Activated T-helper 1 cell treated with anti-CD3 and anti-CD28 coated beads, Interleukin-12 subunit alpha, Interleukin-12 subunit beta, Interleukin-2, Interleukin-4 antibody, amounts not matched to agents 30 ng/mL and 10 ng/mL and 1 ng/mL, durations not matched to agents 14 hours and 24 hours and 36 hours (primary cell): Measurements from ENCODE around the gene GFY. TPM values are rescaled to one million over a fixed set of nuclear protein-coding genes. Genes with fewer than 3 reads are reported as not detected.

ENCODE experiments used
- DNase-seq: peaks from one replicate; pipeline ENCODE4 v3.0.0; 2021; ENCODE audit warnings: low spot score
- H3K27ac Mint-ChIP-seq: one replicate; pipeline ENCODE4 v1.8.0; 2021; ENCODE audit warnings: mild to moderate bottlenecking, mixed read lengths
- H3K27me3 Mint-ChIP-seq: one replicate; pipeline ENCODE4 v1.8.0; 2022; ENCODE audit warnings: mild to moderate bottlenecking, moderate library complexity, mixed read lengths; ENCODE audit not compliant: insufficient read depth
- H3K36me3 Mint-ChIP-seq: one replicate; pipeline ENCODE4 v1.8.0; 2021; ENCODE audit warnings: low read depth, mixed read lengths
- H3K4me1 Mint-ChIP-seq: one replicate; pipeline ENCODE4 v1.8.0; 2021; ENCODE audit warnings: low read depth, mixed read lengths
- H3K4me3 Mint-ChIP-seq: one replicate; pipeline ENCODE4 v1.8.0; 2021; ENCODE audit warnings: mild to moderate bottlenecking, moderate library complexity, mixed read lengths
- H3K9me3 Mint-ChIP-seq: one replicate; pipeline ENCODE4 v1.8.0; 2021; ENCODE audit warnings: mixed read lengths
- intact Hi-C: fragments of 100-400 bp; cut with micrococcal nuclease; formaldehyde crosslinking; loops from one replicate; pipeline ENCODE4 v1.15.1; 2024
- total RNA-seq: library from RNA; stranded (reverse); gene quantifications from 2 replicates; pipeline ENCODE4 v1.2.3, GENCODE V29; 2022

The GFY gene
- total RNA-seq, 1 donor from 2014 or later: not detected

GRCh38 chr19:49475191-49475917 lies 50.2 kb downstream of the GFY start:
- H3K4me1 Mint-ChIP-seq: peaks cover 36% of the 10 kb centered on the region
- intact Hi-C loops: no loop called here
- no peak for DNase-seq
- no peaks in the 10 kb centered on the region for H3K27me3 Mint-ChIP-seq
- peaks cover 10% of the 10 kb centered on the region for H3K36me3 Mint-ChIP-seq
- H3K4me3 Mint-ChIP-seq: peak overlapping the region; percentile 91
- no peaks in the 10 kb centered on the region for H3K9me3 Mint-ChIP-seq
- peak overlapping the region; percentile 97 for H3K27ac Mint-ChIP-seq

- peaks cover 31% of the 10 kb centered on the region for H3K4me1 Mint-ChIP-seq
- H3K27me3 Mint-ChIP-seq: no peaks in the 10 kb centered on the region
- peak overlapping the region; percentile 91 for H3K4me3 Mint-ChIP-seq
- peaks cover 15% of the 10 kb centered on the region for H3K36me3 Mint-ChIP-seq
- no peaks in the 10 kb centered on the region for H3K9me3 Mint-ChIP-seq
- H3K27ac Mint-ChIP-seq: peak overlapping the region; percentile 97
- DNase-seq: peak; percentile 72
- intact Hi-C loops: loop anchor here (1.0 to 2.0 kb wide), 4 partner anchors 23 to 250 kb away; partner anchors contain the start of gene ALDH16A1
Observed at GRCh38 chr19:49475995-49476880, 51.0 kb downstream of the GFY start.

Other genes with a start within 250 kb of the GFY start
- gene SLC6A16, start 100.2 kb upstream of the GFY start, total RNA-seq: 0.44 and 1.5 TPM in 2 replicates
- gene CD37, start 90.0 kb upstream of the GFY start, total RNA-seq: 129 and 138 TPM in 2 replicates
- gene TEAD2, start 63.0 kb upstream of the GFY start, total RNA-seq: not detected in 2 replicates
- not detected in 2 replicates for gene DKKL1, start 61.5 kb upstream of the GFY start, total RNA-seq
- gene KASH5, start 37.1 kb upstream of the GFY start, total RNA-seq: 0.15 TPM in 1 of 2 replicates, not detected in the other
- not detected in 2 replicates for gene PTH2, start 1.9 kb upstream of the GFY start, total RNA-seq
- 0.16 TPM in 1 of 2 replicates, not detected in the other for gene SLC17A7, start 16.1 kb downstream of the GFY start, total RNA-seq
- 124 and 126 TPM in 2 replicates for gene PIH1D1, start 26.4 kb downstream of the GFY start, total RNA-seq
- 23.1 and 24.5 TPM in 2 replicates for gene ALDH16A1, start 27.8 kb downstream of the GFY start, total RNA-seq
- 58.4 and 65.4 TPM in 2 replicates for gene FLT3LG, start 48.8 kb downstream of the GFY start, total RNA-seq
- gene RPL13A, start 62.2 kb downstream of the GFY start, total RNA-seq: 2,876 and 2,988 TPM in 2 replicates
- gene RPS11, start 71.0 kb downstream of the GFY start, total RNA-seq: 1,890 and 1,927 TPM in 2 replicates
- gene FCGRT, start 87.3 kb downstream of the GFY start, total RNA-seq: 0.88 and 1.1 TPM in 2 replicates
- gene RCN3, start 102.6 kb downstream of the GFY start, total RNA-seq: 2.0 and 2.1 TPM in 2 replicates
- gene NOSIP, start 155.2 kb downstream of the GFY start, total RNA-seq: 72.1 and 77.5 TPM in 2 replicates
- gene PRRG2, start 155.9 kb downstream of the GFY start, total RNA-seq: 0.59 and 1.2 TPM in 2 replicates
- gene PRR12, start 165.8 kb downstream of the GFY start, total RNA-seq: 32.3 and 34.2 TPM in 2 replicates
- gene RRAS, start 214.8 kb downstream of the GFY start, total RNA-seq: 4.4 and 4.7 TPM in 2 replicates
- 75.4 and 79.7 TPM in 2 replicates for gene SCAF1, start 216.8 kb downstream of the GFY start, total RNA-seq
- 149 and 156 TPM in 2 replicates for gene IRF3, start 240.5 kb downstream of the GFY start, total RNA-seq
- gene BCL2L12, start 240.5 kb downstream of the GFY start, total RNA-seq: 72.2 and 73.7 TPM in 2 replicates